NCI-H2196 treated with DMSO at 0.1 percent for 48 hours (cell line): ENCODE data around the gene COL2A1.

Experiments used
- DNase-seq: peaks from one replicate; lab custom pipeline; 2025; ENCODE audit not compliant: unreplicated experiment; lab: John Stamatoyannopoulos, UW

The COL2A1 gene

DNA sequence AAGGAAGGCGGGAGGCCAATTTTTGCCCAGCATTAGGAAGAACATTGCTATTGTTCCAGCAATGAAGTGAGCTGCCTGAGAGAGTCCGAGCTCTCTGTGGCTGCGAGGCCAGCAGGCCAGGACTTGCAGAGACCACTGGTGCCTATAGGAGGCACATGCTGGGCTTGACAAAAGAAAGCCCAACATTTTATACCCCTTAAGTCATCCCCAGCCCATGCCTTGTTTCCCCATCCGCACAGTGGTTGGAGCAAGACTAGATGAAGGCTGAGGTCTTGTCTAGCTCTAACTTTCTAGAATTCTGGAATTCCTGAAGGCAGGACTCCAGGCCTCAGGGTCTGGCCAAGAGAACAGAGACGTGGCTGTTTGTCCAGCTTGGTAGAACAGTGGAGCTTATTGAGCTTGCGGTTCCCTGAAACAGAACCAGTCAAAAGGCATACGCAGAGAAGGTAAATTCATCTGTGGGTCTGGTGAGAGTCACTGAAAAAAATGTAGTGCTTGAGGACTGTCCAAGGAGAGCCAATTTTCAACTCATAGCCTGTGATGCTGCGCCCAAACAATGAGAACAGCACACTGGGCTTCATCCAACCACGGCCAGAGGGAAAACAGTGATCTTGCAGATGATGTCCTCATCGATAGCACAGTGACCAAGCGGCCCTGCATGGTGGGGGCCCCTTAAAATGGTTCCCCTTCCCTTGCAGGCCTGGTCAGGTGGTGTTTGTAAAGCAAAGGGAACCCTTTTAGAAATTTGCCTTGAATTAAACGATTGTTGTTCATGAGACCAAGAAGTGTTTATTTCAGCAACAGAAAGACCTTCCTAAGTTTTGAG, 27.1 kb upstream of the COL2A1 start:
- no peak for DNase-seq

DNA sequence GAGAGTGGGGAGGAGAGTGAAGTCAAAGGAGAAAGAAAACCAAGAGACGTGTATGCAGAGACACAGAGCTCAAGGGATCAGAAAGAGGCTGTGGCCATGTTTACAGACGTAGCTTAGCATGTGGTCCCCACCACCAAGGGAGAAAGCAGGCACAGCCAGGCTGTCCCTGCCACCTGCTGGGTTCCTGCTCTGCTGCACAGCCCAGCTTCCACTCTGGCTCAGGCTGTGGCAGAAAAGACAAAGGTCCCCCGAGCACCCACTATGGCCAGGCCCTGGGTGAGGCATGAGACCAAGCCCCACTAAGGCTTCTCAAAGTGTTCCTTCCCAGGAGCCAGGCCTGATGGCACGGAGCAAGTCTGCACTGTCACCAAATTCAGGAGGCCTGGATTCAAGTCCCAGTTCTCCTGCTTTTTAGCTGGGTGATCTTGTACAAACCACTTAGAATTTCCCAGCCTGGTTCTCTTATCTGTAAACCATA, 25.9 kb upstream of the COL2A1 start:
- no peak for DNase-seq

DNA sequence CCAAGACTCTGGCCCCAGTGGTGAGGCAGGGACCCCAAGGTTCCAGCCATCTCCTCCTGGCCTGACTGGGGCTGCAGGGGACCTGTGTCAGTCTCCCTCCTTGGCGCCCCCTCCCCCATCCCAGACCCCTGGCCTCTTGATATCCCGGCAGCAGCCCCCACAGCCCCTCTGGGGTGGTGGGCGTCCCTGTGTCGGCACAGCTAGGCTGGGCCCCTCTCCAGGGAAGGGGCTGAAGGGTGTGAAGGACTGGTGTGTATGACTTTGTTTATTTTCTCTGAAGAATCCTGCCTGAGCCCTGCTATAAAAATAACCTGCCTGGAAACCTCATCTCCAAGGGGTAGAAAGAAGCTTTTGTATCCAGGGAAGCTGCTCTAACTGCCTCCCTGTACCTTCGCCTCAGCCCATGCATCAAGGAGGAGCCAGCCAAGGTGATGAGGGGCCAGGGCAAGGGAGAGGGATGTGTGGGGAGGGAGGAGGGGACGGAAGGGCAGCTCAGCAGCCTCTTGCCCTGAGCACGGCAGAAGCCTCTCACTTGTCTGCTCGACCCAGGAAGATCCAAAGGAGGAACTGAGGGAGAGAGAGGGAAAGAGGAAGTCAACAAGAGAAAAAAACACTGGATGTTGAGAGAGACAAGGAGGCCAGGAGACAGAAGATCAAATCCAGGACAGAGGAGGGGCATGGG, 25.4 kb upstream of the COL2A1 start:
- peak; percentile 37 for DNase-seq

DNA sequence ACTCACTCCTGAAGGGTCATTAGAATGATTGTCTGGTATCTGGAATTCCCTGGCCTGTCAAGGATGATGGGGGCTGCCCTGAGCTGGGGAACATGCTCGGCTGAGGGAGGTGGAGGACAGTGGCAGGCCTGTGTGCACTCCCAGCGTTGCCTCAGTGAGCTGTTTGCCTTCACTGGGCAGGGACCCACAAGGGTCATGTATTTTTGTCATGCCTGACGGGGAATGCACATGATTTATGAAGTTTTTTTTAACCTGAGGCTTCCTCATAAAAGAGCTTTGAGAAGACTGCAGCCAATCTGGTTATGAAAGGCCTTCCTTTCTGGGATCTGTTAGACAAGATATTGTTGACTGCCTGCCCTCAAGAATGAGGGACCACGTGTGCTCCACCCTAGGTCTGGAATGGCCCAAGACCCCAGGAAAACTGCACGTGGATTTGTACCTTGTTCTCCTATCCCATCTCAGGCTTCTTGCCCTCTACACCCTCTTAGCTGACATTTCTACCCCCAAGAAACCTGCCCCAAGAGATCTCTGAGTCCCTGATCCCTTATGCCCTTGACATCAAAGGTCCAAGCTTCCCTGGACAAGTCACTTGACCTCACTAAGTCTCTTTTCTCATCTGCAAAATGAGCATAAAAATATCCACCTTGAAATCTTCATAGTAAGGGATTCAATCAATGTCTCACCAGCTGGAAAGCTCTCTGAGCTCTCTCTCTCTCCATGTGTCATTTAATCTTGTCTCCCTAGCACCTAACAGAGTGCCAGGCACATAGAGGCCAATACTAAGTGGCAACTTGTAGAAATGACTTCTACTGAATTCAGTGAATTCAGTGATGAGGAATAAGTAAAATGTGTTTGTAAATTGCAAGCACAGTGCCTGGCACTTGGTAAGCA, 24.5 kb upstream of the COL2A1 start:
- no peak for DNase-seq

DNA sequence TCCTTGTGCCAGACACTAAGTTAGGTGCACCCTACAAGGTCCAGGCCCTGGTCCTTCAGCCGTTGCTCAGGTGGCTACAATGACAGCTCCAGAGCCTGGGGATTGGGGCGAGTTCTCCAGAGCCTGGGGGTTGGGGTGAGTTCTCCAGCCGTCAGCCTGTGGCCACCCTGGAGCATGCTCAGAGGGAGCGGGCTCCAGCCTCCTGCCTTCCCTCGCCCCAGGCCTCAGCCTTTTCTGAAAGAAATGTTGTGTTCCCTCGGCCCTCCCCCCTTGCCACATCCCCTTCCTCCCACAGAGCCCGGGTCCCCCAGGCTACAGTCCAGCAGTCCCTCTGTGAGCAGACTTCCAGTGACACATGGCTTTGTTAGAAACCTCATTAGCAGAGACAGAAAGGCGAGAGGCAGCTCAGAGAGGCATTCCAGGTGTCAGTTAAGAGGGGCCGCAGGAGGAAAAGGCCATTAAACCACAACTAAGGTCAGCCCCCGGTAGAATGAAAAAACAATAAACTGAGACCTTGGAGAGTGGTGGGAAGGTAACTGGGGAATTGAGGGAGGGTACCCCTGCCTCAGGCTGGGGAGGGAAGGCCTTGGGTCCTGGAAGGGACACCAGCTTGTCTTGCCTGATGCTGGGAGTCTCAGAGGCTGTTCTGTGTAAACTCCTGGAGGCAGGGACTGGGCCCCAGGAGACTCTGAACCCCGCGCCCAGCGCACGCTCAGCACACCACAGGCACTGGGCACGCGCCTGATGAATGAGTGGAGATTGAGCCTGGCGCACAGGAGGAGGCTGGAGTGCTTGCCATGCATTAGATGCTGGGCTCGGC, 23.1 kb upstream of the COL2A1 start:
- DNase-seq: no peak

DNA sequence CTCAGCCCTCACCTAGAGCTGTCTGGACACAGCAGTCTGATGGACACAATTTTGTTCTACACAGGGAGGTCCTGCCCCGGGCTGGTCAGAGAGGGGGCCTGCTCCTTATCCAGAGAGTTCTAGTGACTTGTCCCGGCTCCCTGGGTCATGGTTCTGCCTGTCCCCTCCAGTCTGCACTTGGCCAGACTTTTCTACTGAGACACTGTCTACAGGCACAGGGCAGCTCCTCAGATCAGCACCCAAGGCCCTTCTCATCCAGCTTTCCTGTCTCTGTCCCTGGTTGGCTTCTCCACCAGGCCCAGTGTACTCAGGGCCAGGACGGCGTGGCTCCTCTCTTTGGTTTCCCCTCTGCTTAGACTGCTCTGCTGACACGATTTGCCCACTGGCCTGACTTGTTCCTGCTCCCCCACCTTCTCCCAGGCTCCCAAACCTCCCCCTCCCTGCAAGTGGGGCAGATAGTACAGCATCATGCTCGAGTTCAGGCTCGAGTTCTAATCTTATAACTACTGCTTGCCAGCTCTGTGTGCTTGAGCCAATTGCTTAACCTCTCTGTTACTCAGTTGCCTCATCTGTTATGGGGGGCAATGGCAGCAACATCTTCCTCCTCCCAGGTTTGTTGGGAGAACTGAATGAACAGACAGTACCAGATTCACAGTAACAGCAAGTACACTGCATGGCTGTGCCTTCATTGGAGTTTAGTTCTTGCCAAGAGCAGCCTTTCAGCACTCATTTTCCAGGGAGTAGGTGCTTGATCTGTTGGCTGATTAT, 22.0 kb upstream of the COL2A1 start:
- no peak for DNase-seq

DNA sequence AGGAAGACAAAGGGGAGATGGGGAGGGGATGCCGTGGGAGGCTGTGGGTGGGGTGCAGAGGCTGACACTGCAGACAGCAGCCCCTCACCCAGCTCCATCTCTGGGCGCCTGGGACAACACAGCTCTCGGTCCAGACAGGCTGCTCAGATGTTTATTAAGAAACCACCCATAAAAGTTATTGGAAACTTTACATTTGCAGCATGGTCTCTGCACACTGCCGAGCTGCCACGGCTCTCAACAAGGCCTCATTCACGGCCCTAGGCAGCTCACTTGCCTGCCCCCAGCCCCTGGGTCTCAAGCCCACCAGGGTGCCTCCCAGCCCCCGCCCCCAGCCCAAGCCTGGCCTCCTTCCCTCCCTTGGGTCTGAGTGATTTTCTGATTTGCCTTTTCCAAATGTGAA, 21.0 kb upstream of the COL2A1 start:
- DNase-seq: no peak

DNA sequence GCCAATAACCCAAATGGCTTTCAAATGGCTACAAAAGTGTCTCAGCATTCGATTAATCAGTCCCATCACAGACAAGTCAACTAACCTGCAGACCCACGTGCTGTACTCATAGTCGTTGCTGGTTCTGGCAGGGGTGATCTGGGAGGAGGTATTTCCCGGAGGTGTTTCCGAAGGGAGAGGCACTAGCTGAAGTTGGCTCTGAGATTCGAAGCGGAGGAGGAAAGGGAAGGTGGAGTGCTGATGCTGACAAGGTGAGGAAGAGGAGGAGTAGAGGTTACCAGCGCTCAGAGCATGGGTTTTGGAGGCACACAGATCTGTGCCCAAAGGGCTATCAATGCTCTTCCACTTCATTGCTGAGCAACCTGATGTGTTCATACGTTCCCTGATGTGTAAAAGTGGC, 20.5 kb upstream of the COL2A1 start:
- no peak for DNase-seq

DNA sequence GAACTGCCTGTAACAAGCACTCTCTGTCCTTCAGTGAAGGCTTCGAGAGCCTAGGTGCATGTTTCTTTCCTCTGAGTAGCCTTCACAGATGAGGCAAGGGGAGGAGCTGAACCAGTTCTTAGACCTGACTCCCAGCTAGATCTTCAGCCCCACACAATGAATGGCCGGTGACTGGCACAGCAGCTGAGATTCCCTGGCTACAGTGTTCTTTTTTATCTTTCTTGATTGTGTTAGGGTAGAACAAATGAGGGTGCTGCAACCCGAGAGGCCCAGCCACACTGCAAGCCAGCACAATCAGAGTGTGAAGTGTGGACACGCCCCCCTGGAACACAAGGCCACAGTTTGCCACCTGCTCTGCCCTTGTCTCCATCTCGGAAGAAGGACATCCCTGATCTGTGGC, 19.1 kb upstream of the COL2A1 start:
- no peak for DNase-seq

DNA sequence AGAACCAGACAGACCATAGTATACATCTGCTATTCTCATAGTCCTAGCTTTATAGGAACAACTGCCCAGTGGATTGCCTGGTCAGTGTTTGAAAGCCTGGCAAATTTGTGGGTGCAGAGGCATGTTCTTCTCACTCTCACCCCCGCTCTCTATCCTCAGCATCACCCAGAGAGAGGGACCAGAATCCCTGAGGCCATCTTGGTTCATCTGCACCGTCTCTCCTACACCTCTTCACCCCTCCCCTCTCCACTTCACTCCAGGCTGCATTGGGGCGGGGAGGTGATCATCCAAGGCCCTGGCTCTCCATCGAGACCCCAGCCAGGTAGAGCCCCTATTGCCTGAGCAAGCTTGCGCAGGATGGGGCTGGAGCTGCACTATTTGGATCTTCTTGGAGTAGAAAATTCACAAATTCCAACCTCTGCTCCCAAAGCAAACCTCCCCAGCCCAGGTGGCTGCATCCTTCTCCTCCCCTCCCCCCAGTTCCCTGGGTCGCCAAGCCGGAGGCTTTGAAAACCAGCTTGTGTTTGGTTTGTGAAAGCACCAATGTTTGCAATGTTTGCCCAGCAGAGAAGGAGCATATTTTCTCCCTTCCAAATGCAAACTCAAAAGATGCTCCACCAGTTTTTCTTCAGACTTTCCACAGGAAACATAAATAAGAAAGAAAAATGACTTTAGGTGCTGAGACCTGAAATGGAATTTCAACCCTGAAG, 18.6 kb upstream of the COL2A1 start:
- no peak for DNase-seq

DNA sequence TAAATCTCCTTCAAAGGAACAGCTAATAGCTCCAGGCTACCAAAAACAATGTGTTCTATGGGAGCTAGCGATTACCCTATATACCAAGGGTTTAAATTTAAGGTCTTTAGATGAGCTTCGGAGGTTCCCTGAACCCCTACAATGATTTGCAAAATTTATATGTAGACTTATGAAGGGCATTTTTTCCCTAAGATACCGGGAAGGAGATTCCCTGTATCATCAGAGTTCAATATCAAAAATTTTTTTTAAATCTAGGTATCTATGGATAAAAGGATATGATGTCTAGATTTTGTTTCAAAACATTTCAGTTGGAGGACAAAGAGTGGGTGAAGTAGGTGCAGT, 17.9 kb upstream of the COL2A1 start:
- no peak for DNase-seq

DNA sequence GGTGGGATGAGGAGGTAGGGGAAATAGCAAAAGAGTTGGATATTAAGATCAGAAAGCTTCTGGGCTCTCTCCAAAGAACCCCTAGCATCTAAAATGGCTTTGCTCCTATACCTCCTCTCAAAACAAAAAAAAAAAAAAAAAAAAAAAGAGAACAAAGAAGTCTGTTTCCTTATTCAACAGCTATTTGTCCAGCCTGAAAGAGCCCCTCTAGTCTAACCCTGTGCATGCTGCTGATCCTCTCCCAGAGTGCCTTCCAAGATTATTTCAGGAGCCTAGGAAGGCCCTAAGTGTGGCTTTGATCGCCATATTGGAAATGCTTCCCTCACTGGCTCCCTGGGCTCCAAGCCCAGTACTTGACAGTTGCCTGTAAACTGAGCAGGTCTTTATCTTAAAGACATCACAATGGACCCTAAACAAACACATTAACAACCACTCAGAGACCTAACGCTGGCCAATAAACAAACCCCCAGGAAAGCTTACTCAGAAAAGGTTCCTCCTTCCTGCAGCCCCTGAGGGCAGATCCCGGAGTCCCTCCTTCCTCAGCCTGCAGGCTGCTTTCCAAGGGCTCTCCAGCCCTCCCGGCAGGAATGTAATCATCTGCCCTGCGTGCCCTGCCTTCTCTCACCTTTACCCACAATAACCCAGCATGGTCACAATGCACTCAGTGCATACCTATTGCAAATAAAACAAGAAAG, 17.4 kb upstream of the COL2A1 start:
- peak; percentile 79 for DNase-seq

DNA sequence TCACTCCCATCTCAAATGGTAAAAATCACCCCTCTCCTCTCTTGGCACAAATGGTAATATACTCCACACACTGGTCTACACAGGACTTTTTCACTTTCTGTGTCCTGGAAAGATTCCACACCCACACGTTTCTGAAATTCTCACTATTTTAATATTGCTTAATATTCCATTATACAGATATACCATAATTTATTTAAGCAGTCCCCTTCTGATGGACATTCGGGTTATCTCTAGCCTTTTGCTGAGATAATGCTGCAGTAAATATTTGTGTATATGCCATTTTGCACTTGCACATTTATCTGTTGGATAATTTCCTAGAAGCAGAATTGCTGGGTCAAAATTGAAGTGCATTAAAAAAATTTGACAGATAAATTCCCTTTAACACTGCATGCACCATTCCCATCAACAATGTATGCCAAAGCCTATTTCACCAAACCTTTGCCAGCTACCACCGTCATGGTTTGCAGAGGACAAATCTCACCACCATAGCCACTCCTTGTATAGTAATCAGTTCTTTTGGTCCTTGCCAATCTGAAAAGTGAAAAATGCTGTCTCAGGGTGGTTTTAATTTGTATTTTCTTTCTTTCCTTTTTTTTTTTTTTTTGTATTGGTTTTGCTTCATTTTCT, 15.5 kb upstream of the COL2A1 start:
- no peak for DNase-seq

DNA sequence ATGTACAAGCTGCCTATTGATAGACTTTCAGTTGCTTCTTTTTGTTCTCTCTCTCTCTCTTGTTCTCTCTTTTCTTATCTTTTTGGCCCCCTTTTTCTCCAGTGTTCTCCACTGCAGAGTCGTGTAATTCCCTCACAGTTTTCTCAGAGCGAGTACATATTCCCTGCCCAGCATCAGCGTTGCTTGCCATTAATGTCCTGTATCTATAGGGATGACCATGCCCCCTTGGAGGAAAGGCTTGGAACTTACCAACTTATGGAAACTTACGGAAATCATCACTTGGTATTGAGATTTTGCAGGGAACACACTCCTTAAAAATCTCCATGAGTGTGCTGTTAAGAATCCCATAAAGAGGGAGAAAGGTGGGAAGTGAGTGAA, 14.3 kb upstream of the COL2A1 start:
- no peak for DNase-seq

DNA sequence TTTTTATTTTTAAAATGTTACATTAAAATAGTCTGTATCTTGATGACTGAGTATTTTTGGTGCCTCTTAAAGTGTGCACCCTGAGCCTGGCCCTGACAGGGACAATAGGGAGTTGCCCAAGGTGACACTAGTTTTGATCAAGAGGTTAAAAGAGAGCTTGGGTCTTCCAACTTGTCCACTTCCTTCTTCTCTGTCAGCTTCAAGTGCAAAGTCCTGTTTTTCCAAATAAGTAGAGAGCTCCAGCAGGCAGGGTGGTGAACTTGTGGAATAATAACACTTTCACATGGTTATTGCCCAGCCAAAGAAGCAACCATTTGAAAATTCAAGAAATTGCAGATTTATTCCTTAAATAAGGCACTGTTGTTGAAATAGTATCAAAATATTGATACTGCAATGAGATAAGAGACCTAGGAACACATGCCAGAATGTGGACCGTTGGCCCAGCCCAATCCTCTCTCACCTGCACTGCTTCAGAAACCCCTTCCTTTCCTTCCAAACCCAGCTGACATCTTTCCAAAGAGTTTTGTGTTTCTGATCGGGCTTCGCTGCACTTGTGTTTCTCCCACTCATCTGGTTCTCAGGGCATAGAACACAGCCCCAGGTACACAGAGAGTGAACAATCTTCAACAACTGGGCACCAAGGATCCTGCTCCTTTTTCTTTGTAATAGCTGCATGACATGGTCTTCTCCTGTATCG, 13.8 kb upstream of the COL2A1 start:
- DNase-seq: no peak

DNA sequence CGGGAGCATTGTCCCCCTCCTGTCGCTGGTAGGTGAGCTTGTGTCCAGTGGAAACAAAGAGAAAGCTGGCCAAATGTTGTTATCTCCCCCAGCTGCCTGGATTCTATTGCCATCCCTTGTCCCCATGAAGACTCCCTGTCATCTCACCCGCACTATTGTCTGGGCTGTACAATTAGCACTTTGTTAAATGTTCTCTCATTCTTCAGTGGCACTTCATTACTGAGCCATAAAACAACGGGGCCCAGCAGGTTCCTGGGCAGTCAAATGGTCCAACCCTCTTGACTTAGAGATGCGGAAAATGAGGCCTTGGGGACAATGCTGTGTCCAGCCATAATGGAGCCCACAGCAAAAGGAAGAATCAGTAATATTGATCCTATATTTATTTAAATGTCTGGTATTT, 13.2 kb upstream of the COL2A1 start:
- DNase-seq: no peak

DNA sequence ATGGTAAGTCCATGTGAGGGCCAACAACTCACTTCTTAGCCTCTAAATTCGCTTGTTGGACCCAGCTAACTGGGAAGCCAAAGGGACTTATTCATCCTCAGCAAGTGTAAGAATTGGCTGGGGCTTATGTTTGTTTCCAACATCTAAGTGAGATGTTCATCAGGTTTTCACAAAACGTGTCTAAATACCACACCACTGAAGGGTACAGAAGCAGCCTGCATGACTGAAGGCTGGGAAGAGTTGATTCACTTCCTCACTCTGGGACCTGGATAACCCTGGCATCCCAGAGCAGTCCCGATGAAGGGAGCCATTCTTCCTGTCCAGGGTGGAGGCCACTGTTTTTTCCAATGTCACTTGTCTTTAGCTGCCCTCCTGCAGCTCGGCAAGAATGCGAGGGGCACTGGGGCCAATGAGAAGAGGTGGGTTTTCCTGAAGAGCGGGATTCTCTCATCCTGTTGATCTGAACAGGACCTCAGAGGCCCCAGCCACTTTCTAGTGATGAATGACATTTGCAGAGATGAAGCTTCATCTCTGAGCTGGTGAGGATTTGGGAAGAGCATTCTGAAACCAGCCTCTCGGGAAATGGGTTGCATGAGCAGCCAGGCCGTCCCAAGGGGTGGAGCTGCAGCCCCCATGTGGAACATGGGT, 12.2 kb upstream of the COL2A1 start:
- no peak for DNase-seq
